ENCODE data around the gene NUP85. TPM values are rescaled to one million over a fixed set of nuclear protein-coding genes. Genes with fewer than 3 reads are reported as not detected.
A peak's percentile ranks its signal among the peaks of the same experiment; 100 is the strongest.

NUP85 gene
- total RNA-seq, 1 experiment from 2014 or later, result 49.4 TPM

GRCh38 chr17:75232786-75233185, 27.3 kb downstream of the NUP85 start:
- DNase-seq (ENCODE audit: low read depth, low spot score), result no peak
- in situ Hi-C loops (cut with HindIII; ENCODE audit: low pct_unique_long_range_greater_than_20kb, low sequenced_read_pairs), result no loop called here

- in situ Hi-C loops (cut with HindIII; ENCODE audit: low pct_unique_long_range_greater_than_20kb, low sequenced_read_pairs), result no loop called here
- DNase-seq (ENCODE audit: low read depth, low spot score), result no peak
These were observed 31.9 kb downstream of the NUP85 start for GRCh38 chr17:75237100-75238014.

- DNase-seq (ENCODE audit: low read depth, low spot score), result no peak
- in situ Hi-C loops (cut with HindIII; ENCODE audit: low pct_unique_long_range_greater_than_20kb, low sequenced_read_pairs), result no loop called here
These were observed 32.6 kb downstream of the NUP85 start for GRCh38 chr17:75238020-75238580.

- DNase-seq (ENCODE audit: low read depth, low spot score), result peak; percentile 87
- in situ Hi-C loops (cut with HindIII; ENCODE audit: low pct_unique_long_range_greater_than_20kb, low sequenced_read_pairs), result no loop called here
These were observed 33.3 kb downstream of the NUP85 start for GRCh38 chr17:75238684-75239191.

- DNase-seq (ENCODE audit: low read depth, low spot score), result no peak
- in situ Hi-C loops (cut with HindIII; ENCODE audit: low pct_unique_long_range_greater_than_20kb, low sequenced_read_pairs), result no loop called here
These were observed 33.7 kb downstream of the NUP85 start for GRCh38 chr17:75239214-75239613.

GRCh38 chr17:75239778-75240393, 34.4 kb downstream of the NUP85 start:
- no peak for DNase-seq (ENCODE audit: low read depth, low spot score)
- in situ Hi-C loops (cut with HindIII; ENCODE audit: low pct_unique_long_range_greater_than_20kb, low sequenced_read_pairs), result no loop called here

GRCh38 chr17:75240394-75241142, 35.1 kb downstream of the NUP85 start:
- in situ Hi-C loops (cut with HindIII; ENCODE audit: low pct_unique_long_range_greater_than_20kb, low sequenced_read_pairs), result no loop called here
- peak; percentile 81 for DNase-seq (ENCODE audit: low read depth, low spot score)

GRCh38 chr17:75241143-75241430, 35.6 kb downstream of the NUP85 start:
- DNase-seq (ENCODE audit: low read depth, low spot score), result no peak
- in situ Hi-C loops (cut with HindIII; ENCODE audit: low pct_unique_long_range_greater_than_20kb, low sequenced_read_pairs), result no loop called here

- in situ Hi-C loops (cut with HindIII; ENCODE audit: low pct_unique_long_range_greater_than_20kb, low sequenced_read_pairs), result no loop called here
- no peak for DNase-seq (ENCODE audit: low read depth, low spot score)
These were observed 36.0 kb downstream of the NUP85 start for GRCh38 chr17:75241502-75241901.

- in situ Hi-C loops (cut with HindIII; ENCODE audit: low pct_unique_long_range_greater_than_20kb, low sequenced_read_pairs), result no loop called here
- no peak for DNase-seq (ENCODE audit: low read depth, low spot score)
These were observed 36.5 kb downstream of the NUP85 start for GRCh38 chr17:75241996-75242460.

- no peak for DNase-seq (ENCODE audit: low read depth, low spot score)
- in situ Hi-C loops (cut with HindIII; ENCODE audit: low pct_unique_long_range_greater_than_20kb, low sequenced_read_pairs), result no loop called here
These were observed 37.1 kb downstream of the NUP85 start for GRCh38 chr17:75242461-75243042.

GRCh38 chr17:75244133-75244866, 38.8 kb downstream of the NUP85 start:
- in situ Hi-C loops (cut with HindIII; ENCODE audit: low pct_unique_long_range_greater_than_20kb, low sequenced_read_pairs), result no loop called here
- no peak for DNase-seq (ENCODE audit: low read depth, low spot score)

GRCh38 chr17:75245011-75245410, 39.5 kb downstream of the NUP85 start:
- in situ Hi-C loops (cut with HindIII; ENCODE audit: low pct_unique_long_range_greater_than_20kb, low sequenced_read_pairs), result no loop called here
- no peak for DNase-seq (ENCODE audit: low read depth, low spot score)

GRCh38 chr17:75246404-75246803, 40.9 kb downstream of the NUP85 start:
- in situ Hi-C loops (cut with HindIII; ENCODE audit: low pct_unique_long_range_greater_than_20kb, low sequenced_read_pairs), result no loop called here
- no peak for DNase-seq (ENCODE audit: low read depth, low spot score)

- in situ Hi-C loops (cut with HindIII; ENCODE audit: low pct_unique_long_range_greater_than_20kb, low sequenced_read_pairs), result no loop called here
- DNase-seq (ENCODE audit: low read depth, low spot score), result peak; percentile 38
These were observed 44.1 kb downstream of the NUP85 start for GRCh38 chr17:75249564-75249963.

- peak; percentile 86 for DNase-seq (ENCODE audit: low read depth, low spot score)
- in situ Hi-C loops (cut with HindIII; ENCODE audit: low pct_unique_long_range_greater_than_20kb, low sequenced_read_pairs), result no loop called here
These were observed 44.6 kb downstream of the NUP85 start for GRCh38 chr17:75250009-75250471.

All from SK-MEL-5 (cell line).